Heart right ventricle (tissue), 16 donors: ENCODE results near the gene BDKRB2. TPM values are rescaled to one million over a fixed set of nuclear protein-coding genes. Genes with fewer than 3 reads are reported as not detected.

Source experiments
- ATAC-seq, 8 donors: fragments of 200-7000 bp; cut with Tn5 transposase; one replicate each; pipeline ENCODE4 v1.9.1; 2020; ENCODE audit warnings: mild to moderate bottlenecking in 8 of 8, moderate library complexity in 8 of 8, moderate number of reproducible peaks in 1 of 8
- DNase-seq, 2 donors: peaks; one replicate each; pipeline ENCODE4 v3.0.0-alpha.2; 2020
- H3K27ac ChIP-seq, 10 donors: fragments of 200-600 bp; sonication (generic) in 2 of 10; one replicate each; pipeline versions ENCODE4 v1.5.0 to v1.8.0; 2020 to 2022; ENCODE audit warnings: mild to moderate bottlenecking in 3 of 10
- H3K27me3 ChIP-seq, 7 donors: fragments of 200-600 bp; one replicate each; pipeline ENCODE4 v1.8.0; 2021 to 2022; ENCODE audit warnings: mild to moderate bottlenecking in 2 of 7
- H3K36me3 ChIP-seq, 9 donors: fragments of 200-600 bp; sonication (generic) in 1 of 9; one replicate each; pipeline versions ENCODE4 v1.5.0 to v1.8.0; 2020 to 2022; ENCODE audit warnings: mild to moderate bottlenecking in 2 of 9
- H3K4me1 ChIP-seq, 9 donors: fragments of 200-600 bp; sonication (generic) in 1 of 9; one replicate each; pipeline versions ENCODE4 v1.5.0 to v1.8.0; 2020 to 2022; ENCODE audit warnings: mild to moderate bottlenecking in 4 of 9
- H3K4me3 ChIP-seq, 10 donors: fragments of 200-600 bp; sonication (generic) in 2 of 10; one replicate each; pipeline versions ENCODE4 v1.5.0 to v1.8.0; 2020 to 2022; ENCODE audit warnings: mild to moderate bottlenecking in 7 of 10, moderate library complexity in 2 of 10
- H3K9me3 ChIP-seq, 11 donors: fragments of 200-600 bp in 10 of 11; sonication (generic) in 2 of 11; one replicate each; pipeline versions ENCODE4 v1.5.0 to v1.8.0; 2013 to 2022; ENCODE audit warnings: mild to moderate bottlenecking in 2 of 11, control low read depth in 1 of 11, moderate library complexity in 1 of 11
- CTCF ChIP-seq, 9 donors: fragments of 200-600 bp; sonication (generic) in 2 of 9; IDR thresholded peaks; one replicate each; pipeline versions ENCODE4 v1.5.0 to v1.8.0; 2021 to 2022; ENCODE audit warnings: antibody characterized with exemption in 9 of 9, mild to moderate bottlenecking in 5 of 9, moderate library complexity in 1 of 9
- WGBS, 2 donors: extraction: QIAGEN DNeasy Blood & Tissue Kit; methylation state at CpG; one replicate each; pipeline ENCODE4 v1.1.7; 2013; ENCODE audit warnings: inconsistent platforms in 1 of 2; 5-methylcytosine and 5-hydroxymethylcytosine counted together
- intact Hi-C, 10 donors: fragments of 100-400 bp; cut with DNase I; formaldehyde crosslinking; loops; one replicate each; pipeline versions ENCODE4 v1.11.1 to v1.14.2; 2022
- polyA plus RNA-seq, 2 donors: library from polyadenylated mRNA; stranded (reverse); fragments of 200-250 nt; gene quantifications; one replicate each; pipeline ENCODE4 v1.2.3, GENCODE V29; 2013
- total RNA-seq, 10 donors: library from RNA; stranded (reverse); fragmentation: NEBNext Ultra II Directional in 3 of 10; extraction: Animal tissue kit (Norgen Biotek cat#: 25700) in 3 of 10; gene quantifications; one replicate each; pipeline versions ENCODE4 v1.2.1 to v1.2.4, GENCODE V29; 2021 to 2023
- donor health status: Arrhythmogenic right ventricular cardiomyopathy.
- donor health status: ischemic (EF 13 %, LVEDD 7.1; RV severe dilation, severe dysfunction).
- donor health status: healthy with polysubstance abuse.
- donor health status: DM: no; HTN: yes; CAD: no.
- donor health status: DM: no; HTN: no; CAD: no.
- donor health status: ischemic (EF 25% LVEDD 6.9; RV normal size, moderate dysfunction).
- donor health status: ischemic (EF 25% LVEDD 5.7; RV mildly dilated, moderate dysfunction).
- donor health status: healthy.
- donor health status: DM: yes; HTN: yes; CAD: no.
- donor health status: Ischemic cardiomyopathy.
- donor health status: ischemic (EF 35%, LVEDD 5.7; RV mildly dilated, moderate dysfunction).
- donor health status: nonischemic (EF 11% LVEDD 7.7; RV severe dilation, severe dysfunction).
- donor health status: DM: yes; HTN: yes; CAD: no.
- donor health status: PGD.
- donor health status: ischemic (EF 29% LVEDD 5.4; RV normal size, mild dysfunction).
- donor health status: nonischemic (EF 23%, LVEDD 6.1; RV moderate dilation, normal function).

BDKRB2 gene
- total and polyA plus RNA-seq, 12 donors, result 0.19 to 3.6 (median 0.59) TPM

- H3K36me3 ChIP-seq, result no peaks in the 10 kb centered on the region
- peak in 7 of 8 donors; percentile 20 to 76 (median 50) for ATAC-seq
- peaks cover 0 to 40% (median 32%) of the 10 kb centered on the region in 7 donors for H3K27me3 ChIP-seq
- H3K9me3 ChIP-seq, result no peaks in the 10 kb centered on the region
- peak overlapping the region in 6 of 10 donors; percentile 28 to 67 (median 55) for H3K27ac ChIP-seq
- H3K4me1 ChIP-seq, result peaks cover 0 to 12% (median 6%) of the 10 kb centered on the region in 9 donors
- intact Hi-C loops, result no loop called here
- TF ChIP-seq CTCF (IDR thresholded peaks at IDR 0.05), result no peak
- H3K4me3 ChIP-seq, result no peak overlapping the region
- 36 to 44% methylated on average over 11 of the region's 11 CpGs for WGBS, 2 donors
- DNase-seq, result peak in 1 of 2 donors; percentile 11
Measured at GRCh38 chr14:96197969-96198368, 6.7 kb upstream of the BDKRB2 start.

GRCh38 chr14:96198430-96199130 is 6.1 kb upstream of the BDKRB2 start:
- intact Hi-C loops, result no loop called here
- H3K27me3 ChIP-seq, result peaks cover 0 to 44% (median 32%) of the 10 kb centered on the region in 7 donors
- H3K36me3 ChIP-seq, result no peaks in the 10 kb centered on the region
- DNase-seq, result no peak
- TF ChIP-seq CTCF (IDR thresholded peaks at IDR 0.05), result no peak
- peaks cover 0 to 12% (median 6%) of the 10 kb centered on the region in 9 donors for H3K4me1 ChIP-seq
- peak in 3 of 8 donors; percentile 21 to 54 (median 48) for ATAC-seq
- H3K9me3 ChIP-seq, result no peaks in the 10 kb centered on the region
- peak overlapping the region in 5 of 10 donors; percentile 28 to 67 (median 52) for H3K27ac ChIP-seq
- WGBS, 2 donors, result 37 to 39% methylated on average over 9 of the region's 9 CpGs
- H3K4me3 ChIP-seq, result no peak overlapping the region

- no peak overlapping the region for H3K4me3 ChIP-seq
- intact Hi-C loops, result no loop called here
- ATAC-seq (no peak), DNase-seq (no peak)
- H3K9me3 ChIP-seq, result no peaks in the 10 kb centered on the region
- TF ChIP-seq CTCF (IDR thresholded peaks at IDR 0.05), result no peak
- H3K4me1 ChIP-seq, result peaks cover 0 to 23% (median 15%) of the 10 kb centered on the region in 9 donors
- 95 to 97% methylated on average over 8 of the region's 8 CpGs for WGBS, 2 donors
- no peak overlapping the region for H3K27ac ChIP-seq
- H3K27me3 ChIP-seq, result peaks cover 0 to 55% (median 38%) of the 10 kb centered on the region in 7 donors
- no peaks in the 10 kb centered on the region for H3K36me3 ChIP-seq
Measured at GRCh38 chr14:96201157-96201556, 3.5 kb upstream of the BDKRB2 start.

- H3K27me3 ChIP-seq, result peaks cover 0 to 61% (median 39%) of the 10 kb centered on the region in 7 donors
- DNase-seq (no peak), ATAC-seq (no peak)
- H3K9me3 ChIP-seq, result no peaks in the 10 kb centered on the region
- H3K4me3 ChIP-seq, result no peak overlapping the region
- H3K27ac ChIP-seq, result no peak overlapping the region
- intact Hi-C loops, result no loop called here
- WGBS, 2 donors, result 73 to 75% methylated on average over 10 of the region's 10 CpGs
- peaks cover 0 to 23% (median 15%) of the 10 kb centered on the region in 9 donors for H3K4me1 ChIP-seq
- TF ChIP-seq CTCF (IDR thresholded peaks at IDR 0.05), result no peak
- H3K36me3 ChIP-seq, result no peaks in the 10 kb centered on the region
Measured at GRCh38 chr14:96201965-96202364, 2.7 kb upstream of the BDKRB2 start.
